HG02970 (cell line): ENCODE results near the gene RCBTB2.
A peak's percentile ranks its signal among the peaks of the same experiment; 100 is the strongest.

Source experiments
- ATAC-seq: cut with Tn5 transposase; IDR thresholded peaks from one replicate; pipeline ENCODE4 v1.9.1; 2021; ENCODE audit warnings: mild to moderate bottlenecking, moderate library complexity, moderate number of reproducible peaks; ENCODE audit not compliant: unreplicated experiment, low FRiP score

Gene RCBTB2

GRCh38 chr13:48564056-48564455, 31.2 kb upstream of the RCBTB2 start:
- no peak for ATAC-seq

GRCh38 chr13:48563626-48564025, 30.7 kb upstream of the RCBTB2 start:
- no peak for ATAC-seq

- ATAC-seq: peak; percentile 95
Observed at GRCh38 chr13:48562296-48563066, 29.6 kb upstream of the RCBTB2 start.

- no peak for ATAC-seq
Observed at GRCh38 chr13:48561466-48562235, 28.8 kb upstream of the RCBTB2 start.

- no peak for ATAC-seq
Observed at GRCh38 chr13:48560657-48561337, 27.9 kb upstream of the RCBTB2 start.

GRCh38 chr13:48559638-48560320, 26.9 kb upstream of the RCBTB2 start:
- no peak for ATAC-seq

GRCh38 chr13:48556817-48557216, 23.9 kb upstream of the RCBTB2 start:
- no peak for ATAC-seq

GRCh38 chr13:48555441-48555840, 22.6 kb upstream of the RCBTB2 start:
- ATAC-seq: no peak

GRCh38 chr13:48551329-48551728, 18.4 kb upstream of the RCBTB2 start:
- ATAC-seq: no peak

GRCh38 chr13:48549658-48550057, 16.8 kb upstream of the RCBTB2 start:
- no peak for ATAC-seq

GRCh38 chr13:48547663-48548092, 14.8 kb upstream of the RCBTB2 start:
- ATAC-seq: no peak

GRCh38 chr13:48545608-48546007, 12.7 kb upstream of the RCBTB2 start:
- no peak for ATAC-seq

GRCh38 chr13:48542581-48543341, 9.9 kb upstream of the RCBTB2 start:
- ATAC-seq: no peak

GRCh38 chr13:48542138-48542537, 9.3 kb upstream of the RCBTB2 start:
- no peak for ATAC-seq

GRCh38 chr13:48539550-48539949, 6.7 kb upstream of the RCBTB2 start:
- ATAC-seq: no peak

GRCh38 chr13:48536621-48537250, 3.9 kb upstream of the RCBTB2 start:
- ATAC-seq: no peak

- no peak for ATAC-seq
Observed at GRCh38 chr13:48535766-48536165, 2.9 kb upstream of the RCBTB2 start.

GRCh38 chr13:48534911-48535501, 2.1 kb upstream of the RCBTB2 start:
- no peak for ATAC-seq

- ATAC-seq: no peak
Observed at GRCh38 chr13:48533961-48534600, 1.2 kb upstream of the RCBTB2 start.
